ENCODE data around the gene FABP7.

The FABP7 gene

DNA sequence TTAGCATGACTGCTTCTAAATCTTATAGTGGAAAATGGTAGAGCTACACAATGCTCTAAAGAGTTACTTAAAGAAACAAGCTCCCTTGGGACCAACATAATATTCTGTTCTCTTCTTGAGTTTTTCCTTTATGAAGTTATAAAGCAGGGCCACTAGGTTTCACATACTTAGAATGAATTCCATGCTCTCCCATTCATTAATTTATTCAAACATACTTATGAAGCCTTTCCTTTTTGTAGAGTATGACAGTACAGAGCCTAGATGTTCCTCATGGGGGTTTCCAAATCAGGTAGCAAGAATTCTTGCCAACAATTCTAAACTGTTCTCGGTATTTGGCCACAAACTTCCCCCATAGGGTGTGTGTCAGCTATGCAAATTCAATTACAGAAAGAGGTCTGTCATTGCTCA is 20.6 kb upstream of the FABP7 start:
- DNase-seq (ENCODE audit: low read depth) = no peak

DNA sequence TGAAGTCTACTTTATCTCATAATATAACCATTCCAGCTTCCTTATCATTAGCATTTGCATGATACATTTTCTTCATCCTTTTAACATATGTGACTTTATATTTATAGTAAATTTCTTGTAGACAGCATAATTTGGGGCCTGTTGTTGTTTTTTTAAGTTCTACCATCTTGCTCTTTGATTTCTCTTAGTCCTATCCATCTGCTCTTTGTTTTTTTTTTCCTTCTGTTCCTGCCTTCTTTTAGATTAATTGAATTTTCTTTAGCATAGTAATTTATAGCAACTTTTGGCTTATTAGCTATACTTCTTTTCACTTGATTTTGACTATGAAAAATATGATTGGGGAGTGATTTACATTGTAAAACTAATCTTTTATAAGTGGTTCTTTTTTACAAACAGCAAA is 19.2 kb upstream of the FABP7 start:
- DNase-seq (ENCODE audit: low read depth) = no peak

DNA sequence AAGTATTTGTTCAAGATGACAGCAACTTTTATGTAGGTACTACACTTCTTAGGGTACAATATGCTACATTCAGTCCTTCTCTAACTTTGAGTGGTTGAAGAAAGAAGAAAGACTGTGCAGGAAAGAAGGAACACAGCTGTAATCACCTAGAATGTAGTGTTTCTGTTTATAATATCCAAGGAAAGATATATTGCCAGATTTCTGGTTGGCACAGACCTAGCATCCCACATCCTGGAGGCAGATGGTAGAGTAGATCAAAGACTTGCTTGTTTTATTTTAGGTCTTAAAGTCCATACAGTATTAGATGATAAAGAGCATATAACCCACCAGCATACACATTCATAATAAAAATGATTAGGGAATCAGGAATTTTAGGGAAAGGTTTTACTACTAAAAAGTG is 13.3 kb upstream of the FABP7 start:
- DNase-seq (ENCODE audit: low read depth) = no peak

DNA sequence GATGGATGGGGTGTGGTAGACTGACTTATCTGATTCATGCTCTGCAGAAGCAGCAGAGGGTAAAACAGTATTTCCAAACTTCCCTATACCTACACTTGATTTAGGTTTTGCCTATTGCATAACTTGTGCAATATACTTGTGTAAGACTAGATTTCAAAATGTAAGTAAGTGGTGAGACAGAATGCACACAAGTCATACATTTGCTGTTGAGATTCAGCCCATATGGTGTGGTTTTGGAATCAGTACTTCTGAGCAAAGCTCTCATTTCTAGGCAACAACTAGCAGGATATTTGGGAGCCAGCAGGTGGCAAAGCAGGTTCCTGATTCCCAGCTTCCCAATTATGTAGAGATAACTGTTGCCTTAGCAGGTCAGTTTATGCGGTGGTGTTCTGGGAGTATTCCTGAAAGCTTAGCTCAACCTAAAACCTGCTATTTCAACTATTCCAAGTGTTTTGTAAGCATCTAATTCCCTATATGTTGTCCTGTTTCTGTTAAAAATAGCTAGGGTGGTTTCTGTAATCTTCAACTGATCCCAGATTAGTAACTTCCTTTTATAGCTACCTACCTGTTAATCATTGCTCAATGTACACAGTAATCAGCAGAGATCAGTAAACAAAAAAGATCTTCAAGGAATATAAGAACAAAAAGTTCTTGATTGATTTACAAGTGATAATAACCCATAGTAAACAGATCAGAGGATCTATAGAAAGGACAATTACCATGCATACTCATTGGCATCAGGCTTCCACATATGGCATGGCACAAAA is 8.5 kb upstream of the FABP7 start:
- no peak for DNase-seq (ENCODE audit: low read depth)

DNA sequence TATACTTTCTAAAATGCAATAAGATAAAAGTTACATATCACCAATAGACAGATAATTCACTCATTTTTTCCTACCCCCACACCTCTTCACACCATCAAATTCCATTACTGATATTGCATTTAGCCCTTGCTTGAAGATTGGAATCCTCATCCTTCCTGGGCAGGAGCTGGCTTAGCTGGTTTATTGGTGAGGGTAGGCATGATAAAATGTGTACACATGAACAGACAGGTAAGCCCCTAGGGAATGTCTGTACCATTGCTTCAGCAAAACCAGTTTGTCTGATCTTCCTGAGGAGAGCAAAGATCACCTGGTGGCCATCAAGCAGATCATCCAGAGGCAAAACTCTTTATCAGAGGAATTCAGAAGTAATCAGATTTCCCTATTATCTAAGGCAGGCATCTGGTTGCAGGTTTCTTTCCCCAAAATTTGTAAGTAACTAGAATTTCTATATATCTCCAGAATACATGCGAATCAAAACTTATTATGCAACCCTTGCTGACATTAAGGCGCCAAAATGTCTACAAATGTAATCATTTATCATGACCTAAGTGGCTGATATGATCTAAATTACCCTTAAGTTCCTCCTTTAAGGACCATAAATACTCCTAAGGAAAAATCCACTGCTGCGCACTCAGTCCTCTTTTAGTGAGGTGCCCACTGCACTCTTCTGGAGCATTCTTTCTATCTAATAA is 6.6 kb upstream of the FABP7 start:
- no peak for DNase-seq (ENCODE audit: low read depth)

DNA sequence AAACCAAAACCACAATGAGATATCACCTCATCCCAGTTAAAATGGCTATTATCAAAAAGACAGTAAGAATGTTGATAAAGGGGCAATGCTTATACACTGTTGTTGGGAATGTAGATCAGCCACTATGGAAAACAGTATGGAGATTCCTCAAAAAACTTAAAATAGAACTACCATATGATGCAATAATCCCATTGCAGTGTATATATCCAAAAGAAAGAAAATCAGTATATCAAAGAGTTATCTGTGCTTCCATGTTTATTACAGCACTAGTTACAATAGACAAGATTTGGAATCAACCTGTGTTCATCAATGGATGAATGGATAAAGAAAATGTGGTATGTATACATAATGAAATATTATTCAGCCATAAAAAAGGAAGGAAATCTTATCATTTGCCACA is 3.5 kb upstream of the FABP7 start:
- DNase-seq (ENCODE audit: low read depth) = no peak

DNA sequence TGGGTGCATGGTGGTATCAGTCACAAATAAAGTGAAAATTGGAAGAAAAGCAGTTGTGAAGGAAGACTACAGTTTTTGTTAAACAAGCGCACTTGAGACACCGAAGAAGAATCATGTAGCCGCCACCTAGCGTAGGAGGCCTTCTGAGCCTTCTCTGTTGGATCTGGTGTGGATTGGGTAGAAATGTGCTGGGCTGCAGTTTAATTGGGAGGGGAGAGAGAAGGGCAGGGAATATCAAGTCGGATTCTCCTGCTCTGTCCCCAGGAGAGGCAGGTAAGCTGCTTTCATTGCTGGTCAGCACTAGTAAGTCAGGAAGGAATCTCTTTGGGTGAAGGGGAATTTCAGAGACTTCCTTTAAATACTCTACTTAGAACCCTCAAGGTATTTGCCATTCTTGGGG is 1.2 kb upstream of the FABP7 start:
- no peak for DNase-seq (ENCODE audit: low read depth)

DNA sequence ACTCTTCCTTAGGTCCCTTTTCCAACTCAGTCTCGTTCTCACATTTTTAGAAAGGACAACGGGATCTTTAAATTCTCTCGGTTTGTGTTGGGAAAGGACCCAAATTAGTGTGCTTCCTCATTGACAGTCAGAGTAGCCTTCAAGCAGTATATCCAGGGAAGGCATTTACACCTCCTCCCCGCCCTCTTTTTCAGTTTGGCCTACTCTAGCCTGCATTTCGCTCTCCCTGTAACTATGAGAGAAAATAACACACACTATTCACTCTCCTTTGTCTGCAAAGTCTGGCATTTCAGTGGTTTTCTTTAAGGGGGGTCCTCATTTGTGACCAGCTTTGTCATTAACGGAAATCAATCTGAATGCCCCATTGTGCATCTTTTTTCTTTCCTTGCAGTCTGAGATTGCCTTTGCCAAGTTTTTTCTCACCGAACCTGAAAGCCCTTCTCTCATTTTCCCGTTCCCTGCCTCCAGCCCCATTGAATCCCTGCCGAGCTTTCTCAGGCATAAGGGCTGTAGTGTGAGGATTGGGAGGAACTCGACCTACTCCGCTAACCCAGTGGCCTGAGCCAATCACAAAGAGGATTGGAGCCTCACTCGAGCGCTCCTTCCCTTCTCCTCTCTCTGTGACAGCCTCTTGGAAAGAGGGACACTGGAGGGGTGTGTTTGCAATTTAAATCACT is 393 bp upstream of the FABP7 start:
- DNase-seq (ENCODE audit: low read depth) = no peak

DNA sequence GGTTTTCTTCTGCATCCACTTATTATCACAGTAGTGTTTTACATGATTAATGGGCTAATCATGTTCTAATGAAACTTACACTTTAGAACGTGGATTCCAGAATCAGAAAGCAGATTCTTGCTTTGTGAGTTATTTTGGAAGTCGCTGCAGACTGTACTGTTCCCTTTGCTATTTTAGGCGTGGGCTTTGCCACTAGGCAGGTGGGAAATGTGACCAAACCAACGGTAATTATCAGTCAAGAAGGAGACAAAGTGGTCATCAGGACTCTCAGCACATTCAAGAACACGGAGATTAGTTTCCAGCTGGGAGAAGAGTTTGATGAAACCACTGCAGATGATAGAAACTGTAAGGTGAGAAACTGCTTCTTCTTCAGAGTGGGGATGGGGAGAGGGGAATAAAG is 598 bp downstream of the FABP7 start:
- no peak for DNase-seq (ENCODE audit: low read depth)

DNA sequence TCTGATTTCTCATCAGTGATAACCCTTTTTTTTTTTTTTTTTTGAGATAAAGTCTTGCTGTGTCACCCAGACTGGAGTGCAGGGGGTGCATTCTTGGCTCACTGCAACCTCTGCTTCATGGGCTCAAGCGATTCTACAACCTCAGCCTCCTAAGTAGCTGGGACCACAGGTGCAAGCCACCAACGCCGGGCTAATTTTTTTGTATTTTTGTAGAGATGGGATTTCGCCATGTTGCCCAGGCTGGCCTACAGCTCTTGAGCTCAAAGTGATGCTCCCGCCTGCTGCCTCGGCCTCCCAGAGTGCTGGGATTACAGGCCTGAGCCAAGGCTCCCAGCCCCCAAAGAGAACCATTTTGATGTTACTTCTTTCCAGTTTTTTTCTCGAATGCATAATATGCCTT is 2.2 kb downstream of the FABP7 start:
- DNase-seq (ENCODE audit: low read depth) = no peak

DNA sequence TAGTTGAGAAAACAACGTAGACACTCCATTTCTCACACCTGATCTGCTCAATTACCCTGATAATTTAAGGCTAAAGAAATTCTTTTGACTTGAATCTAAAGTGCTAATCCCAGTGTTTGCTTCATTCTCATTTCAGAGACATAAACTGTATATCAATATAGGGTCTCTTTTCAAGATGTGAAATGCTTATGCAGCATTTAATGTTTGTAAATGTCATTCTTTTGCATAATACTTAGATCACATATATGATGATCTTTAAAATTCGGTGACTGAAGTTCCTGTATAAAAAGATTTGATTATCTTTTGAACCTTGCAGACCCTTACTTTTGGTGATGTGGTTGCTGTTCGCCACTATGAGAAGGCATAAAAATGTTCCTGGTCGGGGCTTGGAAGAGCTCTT is 3.9 kb downstream of the FABP7 start:
- DNase-seq (ENCODE audit: low read depth) = no peak

DNA sequence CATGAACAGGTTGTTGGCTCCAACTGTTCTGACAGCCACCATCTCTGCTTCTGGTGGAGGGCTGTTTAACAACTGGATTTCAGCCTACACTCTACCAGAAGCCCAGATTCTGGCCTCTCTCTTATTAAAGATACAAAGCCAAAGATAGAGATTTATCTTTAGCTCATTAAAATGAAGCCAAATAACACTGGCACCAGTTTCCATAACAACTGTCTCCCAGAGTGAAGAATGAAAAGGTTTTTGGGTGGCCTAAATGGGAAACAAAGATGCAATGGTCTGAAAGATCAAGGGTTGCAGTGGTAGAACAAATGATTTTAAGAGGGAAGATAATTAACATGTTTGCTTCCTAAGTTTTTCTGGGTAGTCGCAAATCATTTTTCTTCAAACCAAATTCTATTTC is 6.4 kb downstream of the FABP7 start:
- no peak for DNase-seq (ENCODE audit: low read depth)

DNA sequence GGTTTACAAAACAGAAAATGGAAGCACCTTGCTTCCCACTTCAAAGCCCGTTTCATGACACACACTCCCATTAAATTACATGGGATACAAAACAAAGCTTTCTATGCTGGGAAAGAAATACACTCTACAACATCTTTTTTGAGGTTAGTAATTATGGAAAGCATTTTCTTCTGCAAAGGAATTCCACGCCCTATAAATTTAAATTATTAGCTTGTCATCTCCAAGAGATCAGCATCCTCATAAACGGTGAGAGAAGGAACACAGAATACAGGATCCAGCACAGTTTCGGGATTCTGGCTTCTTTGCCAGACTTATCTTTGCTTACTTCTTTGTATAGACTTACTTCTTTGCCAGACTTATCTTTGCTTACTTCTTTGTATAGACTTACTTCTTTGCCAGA is 8.2 kb downstream of the FABP7 start:
- no peak for DNase-seq (ENCODE audit: low read depth)

DNA sequence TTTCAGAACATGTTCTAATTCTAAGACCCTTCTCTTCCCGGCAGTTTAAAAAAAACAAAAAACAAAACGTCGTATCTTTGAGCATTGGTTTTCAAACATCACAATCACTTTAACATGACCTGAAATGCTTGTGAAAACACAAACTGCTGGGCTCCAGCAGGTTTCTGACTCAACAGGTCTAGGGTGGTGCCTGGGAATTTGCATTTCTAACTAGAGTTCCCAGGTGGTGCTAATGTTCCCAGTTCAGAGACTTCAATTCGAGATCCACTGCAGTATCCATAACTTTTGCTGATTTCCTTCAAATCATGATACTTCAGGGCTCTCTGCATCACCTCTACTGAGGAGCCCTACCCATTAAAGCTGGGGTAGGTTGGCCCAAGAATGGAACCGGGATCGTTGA is 8.7 kb downstream of the FABP7 start:
- no peak for DNase-seq (ENCODE audit: low read depth)

DNA sequence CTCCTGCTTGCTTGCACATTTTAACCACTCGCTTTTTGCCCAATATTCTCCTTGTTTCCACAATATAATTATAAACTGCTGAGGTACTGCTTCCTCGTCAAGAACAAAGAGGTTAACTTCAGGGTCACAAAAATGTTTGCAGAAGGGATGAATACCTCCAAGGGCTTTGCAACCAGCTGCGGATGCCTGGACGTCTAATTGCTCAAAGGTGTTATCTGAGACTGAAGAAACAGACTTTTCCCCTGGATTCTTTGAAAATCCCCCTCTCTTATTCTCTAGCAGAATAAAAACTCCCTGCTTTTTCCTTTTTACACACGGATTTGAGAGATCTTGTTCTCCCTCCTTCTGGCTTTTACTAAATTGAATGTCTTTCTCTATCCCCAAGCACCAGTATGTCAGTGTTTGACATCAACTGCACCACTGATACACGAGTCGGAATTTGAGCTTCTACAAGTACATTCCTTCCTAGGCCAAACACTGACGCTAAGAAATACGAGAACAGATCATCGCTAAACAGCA is 9.2 kb downstream of the FABP7 start:
- DNase-seq (ENCODE audit: low read depth) = no peak

DNA sequence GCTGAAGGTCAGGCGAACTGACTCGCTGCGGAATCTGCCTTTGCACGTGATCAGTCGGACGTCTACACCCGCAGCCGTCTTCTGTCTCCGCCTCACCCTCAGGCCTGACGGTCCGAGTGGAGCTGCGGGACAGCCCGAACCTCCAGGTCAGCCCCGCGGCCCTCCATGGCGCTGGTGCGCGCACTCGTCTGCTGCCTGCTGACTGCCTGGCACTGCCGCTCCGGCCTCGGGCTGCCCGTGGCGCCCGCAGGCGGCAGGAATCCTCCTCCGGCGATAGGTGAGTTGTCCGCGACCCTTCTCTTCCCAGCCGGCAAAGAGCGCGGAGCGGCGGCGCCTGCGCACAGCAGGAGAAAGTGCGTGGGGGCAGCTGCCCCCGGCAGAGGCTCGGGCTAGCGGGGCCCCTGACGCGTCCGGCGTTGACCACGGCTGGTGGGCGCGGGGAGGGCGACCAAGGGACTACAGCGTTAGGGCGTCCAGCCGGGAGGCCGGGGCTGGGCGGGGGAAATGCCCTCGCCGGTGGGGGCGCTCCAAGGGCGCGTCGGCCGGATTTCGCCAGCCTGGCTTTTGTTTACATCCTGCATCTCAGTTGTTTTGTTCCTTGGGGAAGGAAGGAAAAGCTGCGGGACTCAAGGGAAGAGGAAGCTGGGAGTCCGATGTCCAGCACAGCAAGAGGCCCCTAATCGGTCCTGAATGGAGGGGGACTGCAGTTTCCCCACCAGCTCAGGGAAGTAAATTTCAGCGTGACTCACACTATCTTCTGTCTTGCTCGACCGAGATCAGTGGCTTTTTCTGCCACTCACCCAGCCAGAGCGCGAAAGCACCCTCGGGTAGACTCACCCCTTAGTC is 9.9 kb downstream of the FABP7 start, which contains the start of gene SMPDL3A:
SMPDL3A (plus strand) TSS at position 77 of the 846 bp plus-strand sequence; CDS start at position 166, 89 bp downstream.
- DNase-seq (ENCODE audit: low read depth) = no peak

DNA sequence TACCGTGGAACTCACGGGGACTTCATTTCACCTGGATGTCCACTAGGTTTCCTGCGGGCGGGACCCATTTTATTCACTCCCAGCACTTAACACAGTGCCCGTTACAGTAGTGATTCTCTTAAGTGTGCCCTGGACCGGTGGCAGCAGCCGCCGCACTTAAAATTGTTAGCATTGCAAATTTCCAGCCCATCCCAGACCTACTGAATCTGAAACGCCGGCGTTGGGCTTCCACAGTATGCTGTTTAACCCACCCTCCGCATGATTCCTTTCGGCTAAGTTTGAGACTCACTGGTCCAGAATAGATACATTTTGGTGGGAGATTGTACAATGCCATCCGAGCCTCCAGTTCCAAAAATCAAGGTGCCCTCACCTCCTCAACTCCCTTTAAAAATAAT is 10.5 kb downstream of the FABP7 start:
- DNase-seq (ENCODE audit: low read depth) = no peak

DNA sequence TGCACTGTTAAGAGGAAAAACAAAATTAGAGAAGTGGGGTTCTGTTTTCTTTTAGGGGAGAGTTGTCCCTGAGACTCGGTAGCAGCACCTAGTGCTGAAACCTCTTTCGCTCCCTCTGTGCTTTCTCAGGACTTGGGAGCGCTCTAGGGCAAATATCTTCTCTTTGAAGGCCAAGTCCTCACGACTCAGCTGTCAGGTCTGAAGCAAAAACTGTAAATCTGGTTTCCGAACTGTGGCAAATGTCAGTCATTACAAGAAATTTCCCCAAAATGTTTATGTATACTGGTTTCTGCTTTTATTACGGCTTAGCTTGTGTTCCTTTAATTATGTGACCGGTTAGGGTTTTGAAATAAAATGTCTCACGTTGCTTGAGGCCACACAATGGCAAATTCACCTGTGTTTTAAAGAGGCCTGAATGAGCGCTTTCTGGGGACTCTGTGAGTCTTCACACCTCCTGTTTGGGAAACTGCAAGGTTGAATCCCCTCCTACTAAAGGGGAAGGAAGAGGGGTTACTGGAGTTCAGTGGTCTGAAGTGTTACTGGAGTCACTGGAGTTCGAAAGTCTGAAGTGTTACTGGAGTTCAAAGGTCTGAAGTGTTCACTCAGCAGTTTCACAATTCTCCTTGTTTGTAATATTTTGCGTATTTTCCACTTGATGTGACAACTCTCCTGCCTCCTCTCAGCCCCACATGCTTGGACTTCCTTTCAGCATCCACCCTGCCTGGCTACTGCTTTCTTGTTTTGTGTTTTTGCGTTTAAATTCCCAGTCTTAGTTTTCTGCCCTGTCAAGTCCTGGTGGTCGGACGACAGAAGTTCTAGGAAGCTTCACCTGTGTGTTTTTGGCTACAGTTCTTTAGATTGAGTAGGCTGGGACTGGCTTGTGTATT is 11.2 kb downstream of the FABP7 start:
- DNase-seq (ENCODE audit: low read depth) = no peak

DNA sequence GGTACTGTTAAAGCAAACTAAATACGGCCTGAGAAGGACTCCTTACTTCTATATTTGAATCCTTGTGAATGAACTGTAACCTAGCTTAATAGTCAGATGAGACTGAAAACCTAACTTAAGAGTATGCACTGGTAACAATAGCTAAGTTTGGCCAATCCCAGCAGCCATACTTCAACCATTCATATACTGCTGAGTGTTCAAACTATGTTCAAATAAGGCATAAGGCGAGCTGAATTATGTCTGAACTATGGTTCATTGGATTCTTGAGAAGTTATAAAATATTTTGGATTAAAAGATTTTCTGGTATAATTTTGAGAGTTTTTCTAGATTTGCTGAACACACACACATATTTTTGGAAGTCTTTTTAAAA is 11.8 kb downstream of the FABP7 start:
- no peak for DNase-seq (ENCODE audit: low read depth)

DNA sequence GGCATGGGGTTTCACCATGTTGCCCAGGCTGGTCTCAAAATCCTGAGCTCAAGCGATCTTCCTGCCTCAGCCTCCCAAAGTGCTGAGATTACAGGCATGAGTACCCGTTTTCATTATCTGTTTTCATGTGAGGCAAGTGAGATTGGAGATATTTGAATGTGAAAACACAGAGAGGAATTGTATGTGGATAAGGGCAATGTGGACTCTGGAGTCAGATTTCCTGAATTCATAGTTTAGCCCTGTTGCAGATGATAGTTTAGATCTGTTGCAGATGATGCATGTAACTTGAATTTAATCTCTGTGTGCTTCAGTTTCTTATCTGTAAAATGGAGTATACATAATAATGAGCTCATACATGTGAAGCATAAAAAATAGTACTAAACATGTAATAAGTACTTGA is 13.2 kb downstream of the FABP7 start:
- DNase-seq (ENCODE audit: low read depth) = no peak

DNA sequence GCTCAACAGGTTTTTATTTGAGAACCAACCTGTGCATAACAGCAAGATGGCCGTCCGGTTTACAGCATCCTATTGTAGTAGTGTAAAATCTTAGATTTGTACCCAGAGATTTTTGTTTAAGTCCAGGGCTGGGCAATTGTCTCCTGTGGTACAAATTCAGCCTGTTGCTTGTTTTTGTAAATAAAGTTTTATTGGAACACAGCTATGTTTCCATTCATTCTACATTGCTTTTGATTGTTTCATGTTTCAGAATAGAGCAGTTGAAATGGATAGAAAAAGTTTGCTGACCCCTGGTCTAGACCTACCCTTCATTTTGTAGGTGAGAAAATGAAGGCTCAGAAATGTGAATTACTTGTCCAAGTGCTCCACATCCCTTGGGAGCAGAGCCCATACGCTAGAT is 18.0 kb downstream of the FABP7 start:
- no peak for DNase-seq (ENCODE audit: low read depth)

Measured in stimulated activated CD8-positive, alpha-beta memory T cell treated with anti-CD3 and anti-CD28 coated beads, Interleukin-15, amount 100 ng/mL, for 1 hour (primary cell).